Neural progenitor cell (in vitro differentiated cells): ENCODE results near the gene PCNT. TPM values are rescaled to one million over a fixed set of nuclear protein-coding genes. Genes with fewer than 3 reads are reported as not detected.

Experiments used
- DNase-seq: peaks from one replicate; pipeline ENCODE4 v3.0.0-alpha.2; 2016; ENCODE audit warnings: low spot score
- H2AFZ ChIP-seq: fragments of 200-600 bp; sonication (generic); replicated peaks from 2 replicates; pipeline ENCODE4 v1.6.1; 2016; ENCODE audit warnings: antibody characterized with exemption
- H3F3A ChIP-seq: fragments of 200-600 bp; sonication (generic); 2 replicates; pipeline ENCODE4 v1.6.1; 2016; ENCODE audit warnings: antibody characterized with exemption, low read depth
- H3K27ac ChIP-seq: fragments of 200-600 bp; sonication (generic); 2 replicates; pipeline ENCODE4 v1.5.1; 2016; ENCODE audit warnings: mild to moderate bottlenecking
- H3K27me3 ChIP-seq: fragments of 200-600 bp; sonication (generic); 2 replicates; pipeline ENCODE4 v1.6.1; 2016; ENCODE audit warnings: mild to moderate bottlenecking, moderate library complexity
- H3K36me3 ChIP-seq: fragments of 200-600 bp; sonication (generic); 2 replicates; pipeline ENCODE4 v1.5.1; 2016
- H3K4me1 ChIP-seq: fragments of 200-600 bp; sonication (generic); 2 replicates; pipeline ENCODE4 v1.6.1; 2016; ENCODE audit warnings: mixed run types
- H3K4me2 ChIP-seq: fragments of 200-600 bp; sonication (generic); 2 replicates; pipeline ENCODE4 v1.6.1; 2016
- H3K4me3 ChIP-seq: fragments of 200-600 bp; sonication (generic); 2 replicates; pipeline ENCODE4 v1.5.1; 2016
- H3K79me2 ChIP-seq: fragments of 200-600 bp; sonication (generic); 2 replicates; pipeline ENCODE4 v1.6.1; 2016; ENCODE audit warnings: low read depth
- H3K9ac ChIP-seq: fragments of 200-600 bp; sonication (generic); 2 replicates; pipeline ENCODE4 v1.6.1; 2016
- H3K9me3 ChIP-seq: fragments of 200-600 bp; sonication (generic); 2 replicates; pipeline ENCODE4 v1.5.1; 2016; ENCODE audit warnings: low read depth
- H4K20me1 ChIP-seq: fragments of 200-600 bp; sonication (generic); 2 replicates; pipeline ENCODE4 v1.6.1; 2016; ENCODE audit warnings: low read depth
- H3K27ac Mint-ChIP-seq: 3 replicates; pipeline ENCODE4 v1.8.0; 2021; ENCODE audit warnings: mixed read lengths
- H3K27me3 Mint-ChIP-seq: 2 replicates; pipeline ENCODE4 v1.8.0; 2022; ENCODE audit warnings: low read depth, mild to moderate bottlenecking, inconsistent platforms, moderate library complexity, mixed read lengths; ENCODE audit not compliant: insufficient read depth
- H3K36me3 Mint-ChIP-seq: 3 replicates; pipeline ENCODE4 v1.8.0; 2021; ENCODE audit warnings: mixed read lengths
- H3K4me1 Mint-ChIP-seq: 3 replicates; pipeline ENCODE4 v1.8.0; 2021; ENCODE audit warnings: mixed read lengths
- H3K4me3 Mint-ChIP-seq: 3 replicates; pipeline ENCODE4 v1.8.0; 2021; ENCODE audit warnings: mild to moderate bottlenecking, moderate library complexity, mixed read lengths
- H3K9me3 Mint-ChIP-seq: 3 replicates; pipeline ENCODE4 v1.8.0; 2020; ENCODE audit warnings: mixed read lengths
- CTCF ChIP-seq: fragments of 200-600 bp; sonication (generic); IDR thresholded peaks from 2 replicates; pipeline ENCODE4 v1.5.1; 2017; ENCODE audit warnings: antibody characterized with exemption, mild to moderate bottlenecking
- EZH2 ChIP-seq: fragments of 200-600 bp; sonication (generic); IDR thresholded peaks from 2 replicates; pipeline ENCODE4 v1.6.1; 2017; ENCODE audit warnings: antibody characterized with exemption, mild to moderate bottlenecking, moderate library complexity
- EZH2phosphoT487 ChIP-seq: fragments of 200-600 bp; sonication (generic); IDR thresholded peaks from 2 replicates; pipeline ENCODE4 v1.6.1; 2017; ENCODE audit warnings: antibody characterized with exemption
- total RNA-seq: library from RNA; depleted of rRNA; stranded (reverse); fragments of >200 nt; gene quantifications from 2 replicates; pipeline ENCODE4 v1.2.3, GENCODE V29; 2015; ENCODE audit warnings: low replicate concordance

Gene PCNT
- total RNA-seq, 1 donor from 2014 or later, result 42.0 TPM

DNA sequence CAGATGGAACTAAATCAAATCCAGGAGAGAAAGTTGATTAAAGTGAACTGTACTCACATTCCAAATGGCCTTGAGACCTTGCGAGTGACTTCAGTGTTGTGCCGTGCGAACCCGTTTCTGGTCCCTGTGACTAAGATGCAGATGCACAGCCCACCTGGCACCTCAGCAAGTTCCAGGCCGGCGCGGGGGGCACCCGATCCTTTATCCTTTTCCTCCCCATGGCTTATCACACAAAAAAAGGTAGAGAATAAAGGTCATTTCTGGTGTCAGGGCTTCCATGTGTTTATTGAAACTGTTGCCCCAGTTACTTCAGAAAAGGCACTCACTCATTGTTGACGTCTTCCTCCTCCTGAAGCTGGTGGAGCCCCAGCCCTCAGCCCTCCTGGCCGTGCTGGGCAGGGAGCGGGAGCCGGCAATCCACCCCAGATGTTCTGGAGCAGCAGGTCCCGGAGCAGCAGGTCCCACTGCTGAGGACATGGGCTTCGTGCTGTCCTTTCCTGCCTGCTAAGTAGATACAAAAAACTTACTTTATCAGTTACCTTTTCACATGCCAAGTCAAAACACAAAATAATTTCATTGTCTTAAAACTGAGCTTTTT, 53.0 kb downstream of the PCNT start:
- H3K36me3 Mint-ChIP-seq, result peaks cover 41% of the 10 kb centered on the region
- no peak overlapping the region for H3K9ac ChIP-seq
- TF ChIP-seq CTCF (no peak), EZH2 (no peak), EZH2phosphoT487 (no peak)

GRCh38 chr21:46377789-46378188, 53.8 kb downstream of the PCNT start:
- H3K36me3 ChIP-seq, result no peaks in the 10 kb centered on the region
- H3K79me2 ChIP-seq, result peaks cover 53% of the 10 kb centered on the region
- H3K4me1 ChIP-seq, result no peaks in the 10 kb centered on the region
- H3K27ac Mint-ChIP-seq, result no peak overlapping the region
- TF ChIP-seq CTCF (no peak), EZH2phosphoT487 (no peak), EZH2 (no peak)
- H2AFZ ChIP-seq, result no peak overlapping the region
- peaks cover 2% of the 10 kb centered on the region for H3K4me1 Mint-ChIP-seq
- H3K4me3 ChIP-seq, result no peak overlapping the region
- peaks cover 3% of the 10 kb centered on the region for H3F3A ChIP-seq
- no peak for DNase-seq
- H3K36me3 Mint-ChIP-seq, result peaks cover 45% of the 10 kb centered on the region
- H3K9me3 Mint-ChIP-seq, result peaks cover 29% of the 10 kb centered on the region
- no peaks in the 10 kb centered on the region for H3K27me3 ChIP-seq
- peaks cover 5% of the 10 kb centered on the region for H4K20me1 ChIP-seq
- H3K9me3 ChIP-seq, result no peaks in the 10 kb centered on the region
- H3K27me3 Mint-ChIP-seq, result peaks cover 3% of the 10 kb centered on the region
- H3K9ac ChIP-seq, result no peak overlapping the region
- no peak overlapping the region for H3K4me3 Mint-ChIP-seq
- no peak overlapping the region for H3K27ac ChIP-seq
- H3K4me2 ChIP-seq, result no peak overlapping the region

More for the DNA sequence above, 53.0 kb downstream of the PCNT start:
- no peak overlapping the region for H3K27ac Mint-ChIP-seq
- peaks cover 2% of the 10 kb centered on the region for H3K27me3 Mint-ChIP-seq
- Histone ChIP-seq H3K4me2 (no peak overlapping the region), H2AFZ (no peak overlapping the region), H4K20me1 (peaks cover 5% of the 10 kb centered on the region), H3K27me3 (no peaks in the 10 kb centered on the region), H3K36me3 (no peaks in the 10 kb centered on the region), H3K27ac (no peak overlapping the region), H3F3A (peaks cover 3% of the 10 kb centered on the region), H3K79me2 (peaks cover 57% of the 10 kb centered on the region), H3K9me3 (no peaks in the 10 kb centered on the region), H3K4me1 (no peaks in the 10 kb centered on the region), H3K4me3 (no peak overlapping the region)
- H3K4me3 Mint-ChIP-seq, result no peak overlapping the region
- peaks cover 2% of the 10 kb centered on the region for H3K4me1 Mint-ChIP-seq
- peaks cover 21% of the 10 kb centered on the region for H3K9me3 Mint-ChIP-seq
- DNase-seq, result no peak

DNA sequence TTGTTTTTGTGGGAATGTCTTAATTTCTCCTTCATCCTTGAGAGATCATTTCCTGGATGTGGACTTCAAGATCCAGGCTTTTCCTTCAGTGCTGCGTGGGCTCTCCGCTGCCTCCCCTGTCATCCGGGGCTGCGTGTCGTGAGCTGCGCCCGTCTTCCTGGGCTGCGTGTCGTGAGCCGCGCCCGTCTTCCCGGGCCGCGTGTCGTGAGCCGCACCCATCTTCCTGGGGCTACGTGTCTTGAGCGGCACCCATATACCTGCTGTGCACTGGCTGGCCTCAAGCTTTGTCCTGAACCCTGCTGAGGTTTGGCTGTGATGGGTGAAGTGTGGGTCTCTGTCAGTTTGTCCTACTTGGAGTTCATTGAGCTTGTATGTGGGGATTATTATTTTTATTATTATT, 55.1 kb downstream of the PCNT start:
- Histone ChIP-seq H3K9me3 (no peaks in the 10 kb centered on the region), H3K79me2 (peaks cover 55% of the 10 kb centered on the region), H3K4me2 (no peak overlapping the region), H3K27ac (no peak overlapping the region), H4K20me1 (peaks cover 5% of the 10 kb centered on the region), H3K4me1 (no peaks in the 10 kb centered on the region), H3F3A (peaks cover 3% of the 10 kb centered on the region), H2AFZ (no peak overlapping the region), H3K4me3 (no peak overlapping the region), H3K9ac (no peak overlapping the region), H3K36me3 (no peaks in the 10 kb centered on the region), H3K27me3 (no peaks in the 10 kb centered on the region)
- peaks cover 2% of the 10 kb centered on the region for H3K27me3 Mint-ChIP-seq
- H3K27ac Mint-ChIP-seq, result no peak overlapping the region
- peaks cover 39% of the 10 kb centered on the region for H3K9me3 Mint-ChIP-seq
- TF ChIP-seq EZH2phosphoT487 (no peak), EZH2 (no peak), CTCF (no peak)
- H3K4me3 Mint-ChIP-seq, result no peak overlapping the region
- H3K4me1 Mint-ChIP-seq, result peaks cover 2% of the 10 kb centered on the region
- DNase-seq, result no peak
- peaks cover 57% of the 10 kb centered on the region for H3K36me3 Mint-ChIP-seq
